Left lung (tissue), 14 donors: ENCODE measurements around the gene RNF39. TPM values are rescaled to one million over a fixed set of nuclear protein-coding genes. Genes with fewer than 3 reads are reported as not detected.
A peak's percentile ranks its signal among the peaks of the same experiment; 100 is the strongest.
"Not testable (repeated sequence)": the region's sequence is repeated elsewhere in the genome, so short reads cannot be mapped to it uniquely, and the experiment has no call there.

Experiments
- ATAC-seq: fragments of 200-7000 bp; cut with Tn5 transposase; one replicate; pipeline ENCODE4 v1.9.1; 2020; ENCODE audit warnings: moderate library complexity
- DNase-seq, 4 donors: peaks; one replicate each; pipeline ENCODE4 v3.0.0-alpha.2; 2013 to 2020
- H3K27ac ChIP-seq, 2 donors: fragments of 200-600 bp; sonication (generic) in 1 of 2; one replicate each; pipeline versions ENCODE4 v1.5.0 to v1.8.0; 2020 to 2021
- H3K27me3 ChIP-seq, 2 donors: fragments of 200-600 bp; sonication (generic) in 1 of 2; one replicate each; pipeline versions ENCODE4 v1.5.0 to v1.8.0; 2020 to 2021
- H3K36me3 ChIP-seq, 2 donors: fragments of 200-600 bp; sonication (generic) in 1 of 2; one replicate each; pipeline versions ENCODE4 v1.5.0 to v1.8.0; 2020 to 2021
- H3K4me1 ChIP-seq, 2 donors: fragments of 200-600 bp; one replicate each; pipeline ENCODE4 v1.8.0; 2021
- H3K4me3 ChIP-seq, 2 donors: fragments of 200-600 bp; sonication (generic) in 1 of 2; one replicate each; pipeline versions ENCODE4 v1.5.0 to v1.8.0; 2020 to 2021; ENCODE audit warnings: mild to moderate bottlenecking in 1 of 2
- H3K9me3 ChIP-seq, 2 donors: fragments of 200-600 bp; sonication (generic) in 1 of 2; one replicate each; pipeline versions ENCODE4 v1.5.0 to v1.8.0; 2020 to 2021
- intact Hi-C, 2 donors: fragments of 100-400 bp; cut with DNase I; formaldehyde crosslinking; loops; one replicate each; pipeline versions ENCODE4 v1.11.2 to v1.14.2; 2022
- long read RNA-seq, 12 donors: library from polyadenylated mRNA in 2 of 12; unstranded in 2 of 12; transcript quantifications; one replicate each; pipeline ENCODE4 v2.0.0 and lab custom pipeline, GENCODE V29; 2019 to 2026
- polyA plus RNA-seq, 6 donors: library from polyadenylated mRNA; unstranded; fragments of 120-200 nt; gene quantifications; one replicate each; pipeline ENCODE4 v1.2.1, GENCODE V29; 2013; ENCODE audit not compliant: insufficient read length in 6 of 6
- total RNA-seq, 2 donors: library from RNA; stranded (reverse); fragmentation: NEBNext Ultra II Directional; extraction: Animal tissue kit (Norgen Biotek cat#: 25700); gene quantifications; one replicate each; pipeline ENCODE4 v1.2.1, GENCODE V29; 2021
- TF ChIP-seq, protein P1 (sequence below), 2 donors: fragments of 200-600 bp; sonication (generic) in 1 of 2; IDR thresholded peaks; one replicate each; pipeline versions ENCODE4 v1.5.0 to v1.8.0; 2021; ENCODE audit warnings: antibody characterized with exemption in 2 of 2
- donor health status: DM: no; HTN: yes; CAD: no.
- donor health status: DM: no; HTN: no; CAD: no.

RNF39 gene, protein sequence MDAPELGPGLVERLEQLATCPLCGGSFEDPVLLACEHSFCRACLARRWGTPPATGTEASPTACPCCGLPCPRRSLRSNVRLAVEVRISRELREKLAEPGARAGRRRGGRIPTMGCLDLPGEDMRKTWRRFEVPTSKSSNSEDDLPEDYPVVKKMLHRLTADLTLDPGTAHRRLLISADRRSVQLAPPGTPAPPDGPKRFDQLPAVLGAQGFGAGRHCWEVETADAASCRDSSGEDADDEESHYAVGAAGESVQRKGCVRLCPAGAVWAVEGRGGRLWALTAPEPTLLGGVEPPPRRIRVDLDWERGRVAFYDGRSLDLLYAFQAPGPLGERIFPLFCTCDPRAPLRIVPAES
- total RNA-seq (1 to 10 TPM; 2.7 to 3.2 TPM), polyA plus RNA-seq (1 to 10 TPM in 5 of 6 donors, under 1 TPM in 1; 0.86 to 1.6 (median 1.2) TPM)
- long read RNA-seq, donor 1, result 0 reads
- long read RNA-seq, donor 2, result 0 reads
- long read RNA-seq, donor 3, result 0 reads
- long read RNA-seq, donor 4, result 0 reads
- long read RNA-seq, donor 5, partial matches to known transcripts, result 138 of 138 reads
- long read RNA-seq, donor 5, other reads (novel, unspliced or antisense), result 0 of 138 reads
- long read RNA-seq, donor 6, partial matches to known transcripts, result 92 of 135 reads
- long read RNA-seq, donor 6, other reads (novel, unspliced or antisense), result 43 of 135 reads
- long read RNA-seq, donor 7, result 0 reads
- long read RNA-seq, donor 8, result 0 reads
- long read RNA-seq, donor 9, result 0 reads
- long read RNA-seq, donor 10, partial matches to known transcripts, result 0 of 2 reads
- long read RNA-seq, donor 10, other reads (novel, unspliced or antisense), result 0 of 2 reads
- long read RNA-seq, donor 11, result 0 reads
- long read RNA-seq, donor 12, result 0 reads

DNA sequence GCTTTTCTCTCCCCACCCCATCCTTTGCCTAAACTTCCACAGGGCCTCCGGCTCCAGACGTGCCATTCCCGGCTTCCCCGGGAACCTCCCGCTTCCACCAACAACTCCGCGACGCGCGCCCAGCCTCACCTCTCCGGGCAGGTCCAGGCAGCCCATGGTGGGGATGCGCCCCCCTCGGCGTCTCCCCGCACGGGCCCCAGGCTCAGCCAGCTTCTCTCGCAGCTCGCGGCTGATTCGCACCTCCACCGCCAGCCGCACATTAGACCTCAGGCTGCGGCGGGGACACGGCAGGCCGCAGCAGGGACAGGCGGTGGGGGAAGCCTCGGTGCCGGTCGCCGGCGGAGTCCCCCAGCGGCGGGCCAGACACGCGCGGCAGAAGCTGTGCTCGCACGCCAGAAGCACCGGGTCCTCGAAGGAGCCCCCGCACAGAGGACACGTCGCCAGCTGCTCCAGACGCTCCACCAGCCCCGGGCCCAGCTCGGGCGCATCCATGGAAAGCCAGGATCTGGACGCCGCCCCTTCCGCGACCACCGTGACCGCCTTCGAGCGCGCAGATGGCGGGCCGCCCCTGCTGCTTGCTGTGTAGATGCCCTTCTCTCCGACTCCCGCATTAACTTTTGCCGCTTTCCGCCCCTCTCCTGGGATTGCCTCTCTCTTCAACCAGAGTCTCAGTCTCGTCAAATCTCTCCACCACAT, at the start of gene RNF39:
TSS of gene RNF39 (minus strand) at position 676 of the 696 bp plus-strand sequence. CDS start at position 492, 184 bp downstream.
- ATAC-seq, result peak; percentile 34
- TF ChIP-seq, protein P1, sequence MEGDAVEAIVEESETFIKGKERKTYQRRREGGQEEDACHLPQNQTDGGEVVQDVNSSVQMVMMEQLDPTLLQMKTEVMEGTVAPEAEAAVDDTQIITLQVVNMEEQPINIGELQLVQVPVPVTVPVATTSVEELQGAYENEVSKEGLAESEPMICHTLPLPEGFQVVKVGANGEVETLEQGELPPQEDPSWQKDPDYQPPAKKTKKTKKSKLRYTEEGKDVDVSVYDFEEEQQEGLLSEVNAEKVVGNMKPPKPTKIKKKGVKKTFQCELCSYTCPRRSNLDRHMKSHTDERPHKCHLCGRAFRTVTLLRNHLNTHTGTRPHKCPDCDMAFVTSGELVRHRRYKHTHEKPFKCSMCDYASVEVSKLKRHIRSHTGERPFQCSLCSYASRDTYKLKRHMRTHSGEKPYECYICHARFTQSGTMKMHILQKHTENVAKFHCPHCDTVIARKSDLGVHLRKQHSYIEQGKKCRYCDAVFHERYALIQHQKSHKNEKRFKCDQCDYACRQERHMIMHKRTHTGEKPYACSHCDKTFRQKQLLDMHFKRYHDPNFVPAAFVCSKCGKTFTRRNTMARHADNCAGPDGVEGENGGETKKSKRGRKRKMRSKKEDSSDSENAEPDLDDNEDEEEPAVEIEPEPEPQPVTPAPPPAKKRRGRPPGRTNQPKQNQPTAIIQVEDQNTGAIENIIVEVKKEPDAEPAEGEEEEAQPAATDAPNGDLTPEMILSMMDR (IDR thresholded peaks at IDR 0.05), result no peak
- DNase-seq, result peak in 1 of 4 donors; percentile 82
- peak within 1 kb of the TSS in 1 of 2 donors; percentile 38 for H3K27ac ChIP-seq
- H3K4me3 ChIP-seq, result peak within 1 kb of the TSS; percentile 39
- H3K9me3 ChIP-seq, result no peaks in the 10 kb centered on the region
- intact Hi-C loops, result no loop called here
- peaks cover 0 to 10% of the 10 kb centered on the region in 2 donors for H3K36me3 ChIP-seq
- H3K27me3 ChIP-seq, result peaks cover 19 to 96% of the 10 kb centered on the region in 2 donors
- H3K4me1 ChIP-seq, result peaks cover 0 to 23% of the 10 kb centered on the region in 2 donors

DNA sequence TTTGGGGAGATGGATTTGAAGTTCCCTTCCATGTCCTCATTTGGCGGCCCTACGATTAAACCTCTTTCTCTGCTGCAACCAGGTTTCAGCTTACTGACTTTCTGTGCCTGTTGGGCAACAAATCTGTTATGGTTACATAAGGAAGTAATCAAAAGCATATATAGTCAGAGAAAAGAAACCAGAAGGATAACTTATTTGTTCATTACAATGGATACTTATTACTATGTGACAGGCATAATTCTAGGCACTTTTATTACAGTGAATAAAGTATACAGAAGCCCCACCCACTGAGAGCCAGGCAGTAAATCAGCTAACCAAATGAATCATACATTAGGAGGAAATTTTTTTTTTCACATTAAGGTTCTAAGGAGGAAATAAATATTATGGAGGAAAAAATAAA, 46.9 kb upstream of the RNF39 start:
- H3K27ac ChIP-seq, result no peak overlapping the region
- H3K36me3 ChIP-seq, result no peaks in the 10 kb centered on the region
- intact Hi-C loops, result no loop called here
- peaks cover 4 to 33% of the 10 kb centered on the region in 2 donors for H3K27me3 ChIP-seq
- DNase-seq (no peak), ATAC-seq (no peak)
- H3K9me3 ChIP-seq, result no peaks in the 10 kb centered on the region
- H3K4me1 ChIP-seq, result no peaks in the 10 kb centered on the region
- H3K4me3 ChIP-seq, result no peak overlapping the region
- TF ChIP-seq, protein P1 (IDR thresholded peaks at IDR 0.05), result no peak

DNA sequence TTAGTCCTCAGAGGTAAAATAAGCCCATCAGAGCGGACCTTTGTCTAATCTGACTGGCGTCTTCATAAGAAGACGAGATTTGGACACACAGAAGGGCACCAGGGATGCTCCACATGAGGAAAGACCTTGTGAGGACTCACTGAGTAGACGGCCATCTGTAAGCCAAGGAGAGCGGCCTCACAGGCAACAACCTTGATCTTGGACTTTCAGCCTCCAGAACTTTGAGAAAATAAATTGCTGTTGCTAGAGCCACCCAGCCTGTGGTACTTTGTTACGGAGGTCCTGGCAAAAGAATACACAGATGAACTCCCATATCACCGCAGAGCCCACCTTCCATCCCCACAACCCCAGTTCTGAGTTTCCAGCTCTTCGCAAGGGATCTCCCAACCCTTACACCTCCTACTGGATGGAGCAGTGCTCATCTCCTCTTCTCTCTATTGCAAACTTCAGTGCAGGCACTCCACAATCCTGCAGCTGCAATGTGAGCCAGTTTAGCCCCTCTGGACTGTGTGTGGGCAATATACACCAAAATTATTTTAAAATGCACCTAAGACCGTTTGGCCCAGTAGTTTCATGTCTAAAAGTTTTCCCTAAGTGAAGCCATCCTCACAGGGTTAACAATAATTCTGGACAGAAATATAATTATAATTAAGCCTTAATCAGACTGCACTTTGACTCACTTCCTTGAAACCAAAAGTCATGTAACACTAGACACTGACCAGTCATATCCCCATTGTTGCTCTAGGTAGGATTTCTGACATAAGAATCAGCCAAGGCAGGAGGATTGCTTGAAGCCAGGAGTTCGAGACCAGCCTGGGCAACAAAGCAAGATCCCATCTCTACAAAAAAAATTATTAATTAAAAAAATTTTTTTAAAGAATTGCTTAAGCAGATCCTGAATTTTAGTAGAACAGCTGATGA, 46.1 kb upstream of the RNF39 start:
- Histone ChIP-seq H3K9me3 (no peaks in the 10 kb centered on the region), H3K36me3 (no peaks in the 10 kb centered on the region), H3K27me3 (peaks cover 0 to 32% of the 10 kb centered on the region in 2 donors), H3K4me1 (no peaks in the 10 kb centered on the region), H3K4me3 (no peak overlapping the region), H3K27ac (no peak overlapping the region)
- ATAC-seq (no peak), DNase-seq (no peak)
- intact Hi-C loops, result no loop called here
- TF ChIP-seq, protein P1 (IDR thresholded peaks at IDR 0.05), result no peak

DNA sequence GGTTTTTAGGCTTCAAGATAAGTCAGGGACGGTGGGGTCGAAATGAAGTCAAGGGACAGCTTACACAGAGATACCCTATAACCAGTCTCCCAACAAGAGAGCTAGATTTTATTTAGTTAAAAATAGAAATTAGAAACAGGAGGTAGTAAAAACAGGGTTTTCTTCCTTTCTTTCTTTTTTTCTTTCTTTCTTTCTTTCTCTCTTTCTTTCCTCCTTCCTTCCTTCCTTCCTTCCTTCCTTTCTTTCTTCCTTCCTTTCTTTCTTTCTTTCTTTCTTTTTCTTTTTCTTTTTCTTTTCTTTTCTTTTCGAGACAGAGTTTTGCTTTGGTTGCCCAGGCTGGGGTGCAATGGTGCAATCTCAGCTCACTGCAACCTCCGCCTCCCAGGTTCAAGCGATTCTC, 43.1 kb upstream of the RNF39 start:
- H3K27ac ChIP-seq, H3K4me1 ChIP-seq, DNase-seq, ATAC-seq, H3K9me3 ChIP-seq, H3K36me3 ChIP-seq, H3K4me3 ChIP-seq, intact Hi-C loops: not testable (repeated sequence)
- peaks cover 0 to 32% of the 10 kb centered on the region in 2 donors for H3K27me3 ChIP-seq

DNA sequence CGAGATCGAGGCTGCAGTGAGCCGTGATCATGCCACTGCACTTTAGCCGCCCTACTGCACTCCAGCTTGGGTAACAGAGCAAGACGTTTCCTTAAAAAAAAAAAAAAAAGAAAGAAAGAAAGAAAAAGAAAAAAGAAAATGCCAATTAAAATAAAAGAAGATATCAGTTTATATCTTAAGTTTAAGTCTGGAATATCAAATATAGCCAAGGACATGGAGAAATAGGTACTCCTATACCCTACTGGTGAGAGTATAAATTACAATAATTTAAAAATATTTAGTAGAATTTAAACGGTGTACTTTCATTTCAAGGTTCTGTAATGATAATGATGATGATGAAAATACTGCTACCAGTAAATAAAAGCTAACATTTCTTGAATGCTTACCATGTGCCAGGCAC, 41.2 kb upstream of the RNF39 start:
- Histone ChIP-seq H3K4me3 (no peak overlapping the region), H3K27me3 (peaks cover 0 to 36% of the 10 kb centered on the region in 2 donors), H3K36me3 (no peaks in the 10 kb centered on the region), H3K4me1 (no peaks in the 10 kb centered on the region), H3K9me3 (no peaks in the 10 kb centered on the region), H3K27ac (no peak overlapping the region)
- intact Hi-C loops, result no loop called here
- TF ChIP-seq, protein P1 (IDR thresholded peaks at IDR 0.05), result no peak
- no peak for ATAC-seq
- DNase-seq, result no peak
